ENCODE data around the gene LNPK.

GRCh38 chr2:175948191-175948590 is 53.9 kb downstream of the LNPK start:
- no peak for TF ChIP-seq EZH2 (IDR thresholded peaks at IDR 0.05; ENCODE audit: low read length, missing control alignments)
- no peak for TF ChIP-seq CTCF (conservative IDR thresholded peaks at IDR 0.05 in 1 of 2, IDR thresholded peaks at IDR 0.05 in 1 of 2; ENCODE audit: low read depth in 1 of 2, low read length in 2 of 2)
